RPMI7951 (cell line): ENCODE data around the gene RAB6A. TPM values are rescaled to one million over a fixed set of nuclear protein-coding genes. Genes with fewer than 3 reads are reported as not detected.

Source experiments
- DNase-seq: peaks from one replicate; pipeline ENCODE4 v3.0.0-alpha.2; 2012; ENCODE audit warnings: low read depth
- total RNA-seq: library from RNA; depleted of rRNA; stranded (reverse); fragments of >200 nt; shearing (Covaris generic); gene quantifications from 2 replicates; pipeline ENCODE4 v1.2.3, GENCODE V29; 2014

The RAB6A gene
- total RNA-seq, 1 experiment from 2014 or later, result 124 TPM

GRCh38 chr11:73653996-73654395 is 106.9 kb downstream of the RAB6A start:
- no peak for DNase-seq

- DNase-seq, result peak; percentile 9
Measured at GRCh38 chr11:73652856-73653559, 107.9 kb downstream of the RAB6A start.

- peak; percentile 68 for DNase-seq
Measured at GRCh38 chr11:73652046-73652730, 108.7 kb downstream of the RAB6A start.

GRCh38 chr11:73651661-73652045 is 109.2 kb downstream of the RAB6A start:
- DNase-seq, result no peak

- no peak for DNase-seq
Measured at GRCh38 chr11:73651252-73651651, 109.6 kb downstream of the RAB6A start.

GRCh38 chr11:73650400-73650799 is 110.5 kb downstream of the RAB6A start:
- no peak for DNase-seq

- no peak for DNase-seq
Measured at GRCh38 chr11:73649206-73649605, 111.7 kb downstream of the RAB6A start.

GRCh38 chr11:73648571-73649046 is 112.3 kb downstream of the RAB6A start:
- DNase-seq, result no peak

- no peak for DNase-seq
Measured at GRCh38 chr11:73648121-73648520, 112.8 kb downstream of the RAB6A start.

- DNase-seq, result no peak
Measured at GRCh38 chr11:73647459-73648100, 113.3 kb downstream of the RAB6A start.

GRCh38 chr11:73645972-73646631 is 114.8 kb downstream of the RAB6A start, which contains the start of gene PLEKHB1:
PLEKHB1 (plus strand) TSS chr11:73646581; CDS start chr11:73646609, 28 bp downstream.
- DNase-seq, result no peak

GRCh38 chr11:73645121-73645969 is 115.5 kb downstream of the RAB6A start:
- no peak for DNase-seq

- DNase-seq, result no peak
Measured at GRCh38 chr11:73641668-73642067, 119.2 kb downstream of the RAB6A start.

- DNase-seq, result no peak
Measured at GRCh38 chr11:73640592-73640991, 120.3 kb downstream of the RAB6A start.

- no peak for DNase-seq
Measured at GRCh38 chr11:73637012-73637411, 123.9 kb downstream of the RAB6A start.

GRCh38 chr11:73636249-73636648 is 124.6 kb downstream of the RAB6A start:
- DNase-seq, result no peak

GRCh38 chr11:73635721-73636120 is 125.2 kb downstream of the RAB6A start:
- no peak for DNase-seq

- no peak for DNase-seq
Measured at GRCh38 chr11:73633999-73634398, 126.9 kb downstream of the RAB6A start.

- DNase-seq, result no peak
Measured at GRCh38 chr11:73632996-73633395, 127.9 kb downstream of the RAB6A start.

GRCh38 chr11:73629907-73630306 is 131.0 kb downstream of the RAB6A start:
- DNase-seq, result no peak

GRCh38 chr11:73625696-73626318 is 135.1 kb downstream of the RAB6A start:
- peak; percentile 62 for DNase-seq
